C4-2B (cell line): ENCODE results near the gene PSORS1C2.

Experiments
- H3K27ac ChIP-seq: fragments of 450-650 bp; 2 replicates; pipeline ENCODE4 v1.5.1; 2017
- ZFX ChIP-seq: fragments of 450-650 bp; IDR thresholded peaks from 2 replicates; pipeline ENCODE4 v1.6.1; 2017
- TF ChIP-seq, protein P1 (sequence below): fragments of 450-650 bp; conservative IDR thresholded peaks from 2 replicates; pipeline ENCODE4 v1.5.1; 2017; ENCODE audit warnings: mild to moderate bottlenecking

The PSORS1C2 gene

DNA sequence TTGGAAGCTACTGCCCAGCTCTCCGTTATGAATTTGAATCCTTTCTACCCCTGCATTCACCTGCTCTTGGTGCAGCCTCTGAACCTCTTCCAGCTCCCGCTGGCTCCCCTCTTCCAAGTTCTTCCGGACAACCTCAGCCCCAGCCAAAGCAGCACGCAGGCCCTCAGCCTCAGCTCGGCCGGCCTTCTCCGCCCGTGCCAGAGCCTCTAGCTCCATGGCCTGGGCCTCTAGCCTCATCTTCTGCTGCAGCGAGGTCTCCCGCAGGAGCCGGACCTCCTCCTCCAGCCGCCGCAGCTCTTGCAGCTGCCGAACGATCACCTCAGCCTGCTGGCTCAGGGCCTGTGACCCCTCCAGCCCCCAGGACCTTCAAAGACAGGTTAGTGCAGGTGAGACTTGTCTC lies 15.6 kb upstream of the PSORS1C2 start:
- no peak for TF ChIP-seq ZFX
- TF ChIP-seq, protein P1, sequence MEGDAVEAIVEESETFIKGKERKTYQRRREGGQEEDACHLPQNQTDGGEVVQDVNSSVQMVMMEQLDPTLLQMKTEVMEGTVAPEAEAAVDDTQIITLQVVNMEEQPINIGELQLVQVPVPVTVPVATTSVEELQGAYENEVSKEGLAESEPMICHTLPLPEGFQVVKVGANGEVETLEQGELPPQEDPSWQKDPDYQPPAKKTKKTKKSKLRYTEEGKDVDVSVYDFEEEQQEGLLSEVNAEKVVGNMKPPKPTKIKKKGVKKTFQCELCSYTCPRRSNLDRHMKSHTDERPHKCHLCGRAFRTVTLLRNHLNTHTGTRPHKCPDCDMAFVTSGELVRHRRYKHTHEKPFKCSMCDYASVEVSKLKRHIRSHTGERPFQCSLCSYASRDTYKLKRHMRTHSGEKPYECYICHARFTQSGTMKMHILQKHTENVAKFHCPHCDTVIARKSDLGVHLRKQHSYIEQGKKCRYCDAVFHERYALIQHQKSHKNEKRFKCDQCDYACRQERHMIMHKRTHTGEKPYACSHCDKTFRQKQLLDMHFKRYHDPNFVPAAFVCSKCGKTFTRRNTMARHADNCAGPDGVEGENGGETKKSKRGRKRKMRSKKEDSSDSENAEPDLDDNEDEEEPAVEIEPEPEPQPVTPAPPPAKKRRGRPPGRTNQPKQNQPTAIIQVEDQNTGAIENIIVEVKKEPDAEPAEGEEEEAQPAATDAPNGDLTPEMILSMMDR, result no peak
- H3K27ac ChIP-seq, result no peak overlapping the region

DNA sequence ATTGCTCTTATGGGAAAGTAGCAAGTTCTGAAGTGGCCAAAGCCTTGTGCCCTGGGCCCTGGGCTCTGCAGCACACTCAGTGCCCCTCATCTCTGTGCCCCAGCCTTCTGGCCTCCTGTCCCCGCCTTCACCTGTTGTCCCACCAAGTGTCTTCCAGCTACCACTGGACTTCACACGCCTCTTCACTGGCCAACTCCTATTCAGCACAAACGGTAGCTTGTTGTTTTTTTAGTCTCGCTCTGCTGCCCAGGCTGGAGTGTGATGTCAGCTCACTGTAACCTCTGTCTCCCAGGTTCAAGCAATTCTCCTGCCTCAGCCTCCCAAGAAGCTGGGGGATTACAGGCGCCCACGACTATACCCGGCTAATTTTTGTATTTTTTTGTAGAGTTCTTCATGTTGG lies 13.9 kb upstream of the PSORS1C2 start:
- H3K27ac ChIP-seq, result no peak overlapping the region
- no peak for TF ChIP-seq ZFX
- TF ChIP-seq, protein P1, result no peak

DNA sequence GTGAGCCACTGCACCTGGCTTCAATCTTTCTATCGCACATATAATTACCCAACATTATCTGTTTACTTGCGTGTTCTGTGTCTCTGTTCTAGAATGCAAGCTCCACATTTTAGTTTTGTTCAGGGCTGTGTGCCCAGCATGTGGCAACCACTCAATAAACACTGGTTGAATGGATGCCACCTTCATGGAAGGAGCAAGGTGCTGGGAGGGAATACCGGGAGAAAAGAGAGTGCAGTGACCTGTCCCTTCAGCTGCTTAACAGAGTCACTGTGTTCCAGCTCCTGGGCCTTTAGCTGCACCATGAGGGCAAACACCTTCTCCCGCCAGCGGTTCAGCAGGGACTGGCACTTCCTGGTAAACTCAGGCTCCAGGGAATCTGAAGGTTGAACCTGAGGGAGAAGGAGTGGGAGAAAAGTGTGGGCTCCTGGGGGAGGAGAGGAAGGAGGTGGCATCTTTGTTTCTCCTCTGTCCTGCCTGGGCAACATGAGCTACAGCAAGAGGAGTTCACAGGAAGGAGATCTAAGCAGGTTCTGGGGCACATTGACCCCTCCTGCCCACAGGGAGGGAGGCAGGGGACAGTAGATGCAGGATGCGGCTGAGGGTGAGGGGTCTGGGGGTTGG lies 11.1 kb upstream of the PSORS1C2 start:
- TF ChIP-seq, protein P1, result no peak
- no peak for TF ChIP-seq ZFX

DNA sequence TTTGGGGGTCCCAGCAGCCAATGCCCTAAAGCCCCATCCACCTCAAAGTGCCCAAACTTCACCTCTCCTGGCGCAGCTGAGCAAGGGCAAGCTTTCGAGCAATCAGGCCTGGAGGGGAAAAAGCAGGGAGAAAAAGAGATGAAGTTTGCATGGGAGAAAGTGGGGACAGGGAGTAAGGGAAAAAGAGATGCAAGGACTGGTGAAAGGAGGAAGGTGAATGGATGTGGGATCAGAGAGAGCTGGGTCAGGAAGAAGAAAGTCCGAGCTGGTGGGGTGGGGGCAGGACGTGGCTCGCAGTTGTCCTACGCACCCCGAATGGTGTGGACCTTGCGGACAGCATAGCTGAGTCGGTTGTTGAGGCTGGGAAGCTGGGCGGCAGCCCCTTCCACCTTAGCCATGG lies 6.5 kb upstream of the PSORS1C2 start:
- TF ChIP-seq ZFX, result no peak
- TF ChIP-seq, protein P1, result no peak
- H3K27ac ChIP-seq, result peak overlapping the region; percentile 31; the same call in 1 of the 2 replicates

More for the DNA sequence above, 11.1 kb upstream of the PSORS1C2 start:
- peak overlapping the region; percentile 13; the same call in 1 of the 2 replicates for H3K27ac ChIP-seq

DNA sequence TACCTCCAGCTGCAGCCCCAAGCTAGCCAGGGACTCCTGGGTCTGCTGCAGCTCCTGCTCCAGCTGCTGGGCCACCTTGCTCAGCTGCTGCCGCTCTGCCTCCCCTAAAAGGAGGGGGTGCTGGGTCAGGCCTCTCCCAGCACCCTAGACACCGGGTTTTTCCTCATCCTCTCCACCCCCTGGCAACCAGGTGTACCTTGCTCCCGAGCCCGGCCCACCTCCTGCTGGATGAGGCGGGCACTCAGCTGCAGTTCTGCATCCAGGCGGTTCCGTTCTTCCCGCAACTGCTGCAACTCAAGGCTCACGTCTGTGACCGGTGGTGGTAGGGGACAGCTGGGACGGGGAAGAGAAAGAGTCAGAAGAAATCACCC lies 6.1 kb upstream of the PSORS1C2 start:
- TF ChIP-seq, protein P1, result no peak
- TF ChIP-seq ZFX, result no peak
- peak overlapping the region; percentile 31 for H3K27ac ChIP-seq

DNA sequence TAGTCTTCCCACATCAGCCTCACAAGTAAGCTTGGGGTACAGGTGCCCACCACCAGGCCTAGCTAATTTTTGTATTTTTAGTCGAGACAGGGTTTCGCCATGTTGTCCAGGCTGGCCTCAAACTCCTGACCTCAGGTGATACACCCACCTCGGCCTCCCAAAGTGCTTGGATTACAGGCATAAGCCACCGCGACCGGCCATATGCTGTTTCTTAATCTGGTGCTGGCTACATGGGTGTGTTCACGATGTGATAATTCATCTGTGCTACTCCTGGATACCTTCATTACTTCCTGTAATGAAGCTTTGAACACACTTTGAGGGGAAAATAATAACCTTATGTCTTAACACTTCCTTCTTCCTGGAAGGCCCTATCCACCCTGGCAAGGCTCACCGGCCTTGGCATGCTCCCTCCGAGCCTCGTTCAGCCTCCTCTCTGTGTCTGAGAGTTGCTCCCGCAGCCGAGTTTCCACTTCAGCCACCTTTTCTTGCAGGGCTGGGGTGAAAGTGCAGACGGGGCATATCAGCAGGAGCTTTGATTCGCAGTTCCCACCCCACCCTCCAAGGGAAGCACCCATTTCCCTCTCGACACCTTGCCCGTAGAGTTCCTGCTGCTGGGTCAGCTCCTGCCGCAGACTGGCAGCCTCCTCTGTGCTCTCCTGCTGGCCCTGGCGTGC lies 5.6 kb upstream of the PSORS1C2 start:
- peak overlapping the region; percentile 31 for H3K27ac ChIP-seq
- TF ChIP-seq ZFX, result no peak
- TF ChIP-seq, protein P1, result no peak

DNA sequence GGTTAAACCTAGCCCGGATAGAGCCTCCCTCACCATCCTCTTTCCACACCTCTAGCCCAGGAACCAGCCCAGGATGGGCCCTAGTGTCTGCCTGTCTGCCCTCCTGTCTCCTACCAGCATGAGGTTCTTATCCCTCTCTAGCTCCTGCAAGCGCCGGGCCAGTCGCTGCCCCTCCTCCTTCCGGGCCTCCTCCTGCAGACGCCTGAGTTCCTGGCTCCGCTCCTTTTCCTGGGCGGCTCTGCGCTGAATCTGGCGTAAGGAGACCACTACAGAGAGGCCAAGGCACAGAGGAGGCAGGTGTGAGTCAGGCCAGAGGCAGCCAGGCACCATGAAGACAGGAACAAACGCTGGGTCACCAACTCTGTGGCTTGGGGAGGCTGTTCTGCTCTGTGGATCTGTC lies 4.3 kb upstream of the PSORS1C2 start:
- H3K27ac ChIP-seq, result no peak overlapping the region
- TF ChIP-seq, protein P1, result no peak
- TF ChIP-seq ZFX, result no peak
